WTC11 (cell line): Measurements from ENCODE around the gene ZNF773. TPM values are rescaled to one million over a fixed set of nuclear protein-coding genes. Genes with fewer than 3 reads are reported as not detected.
A peak's percentile ranks its signal among the peaks of the same experiment; 100 is the strongest.
"Not testable (repeated sequence)": the region's sequence is repeated elsewhere in the genome, so short reads cannot be mapped to it uniquely, and the experiment has no call there.

Source experiments
- ATAC-seq: fragments of 200-7000 bp; cut with Tn5 transposase; 2 replicates; pipeline ENCODE4 v1.10.0; 2021; ENCODE audit warnings: mild to moderate bottlenecking, moderate library complexity
- CTCF ChIA-PET: fragments of 300-600 bp; sonication (Branson Sonifier 250); formaldehyde crosslinking; loops from one replicate; lab custom pipeline; 2021; ENCODE audit warnings: antibody characterized with exemption; lab: Charles Lee
- POLR2A ChIA-PET: fragments of 350-600 bp; sonication (Branson Sonifier 250); formaldehyde crosslinking; loops from one replicate; lab custom pipeline; 2021; ENCODE audit warnings: antibody characterized with exemption; lab: Charles Lee
- DNase-seq: peaks from one replicate; pipeline ENCODE4 v3.0.0; 2021; ENCODE audit warnings: low spot score
- H3K27ac Mint-ChIP-seq: 2 replicates; pipeline ENCODE4 v1.8.0; 2021; ENCODE audit warnings: mixed read lengths
- H3K27me3 Mint-ChIP-seq: 2 replicates; pipeline ENCODE4 v1.8.0; 2021; ENCODE audit warnings: low read depth, mild to moderate bottlenecking, moderate library complexity, mixed read lengths
- H3K36me3 Mint-ChIP-seq: 2 replicates; pipeline ENCODE4 v1.8.0; 2021; ENCODE audit warnings: mixed read lengths
- H3K4me1 Mint-ChIP-seq: 2 replicates; pipeline ENCODE4 v1.8.0; 2022; ENCODE audit warnings: mixed read lengths
- H3K4me3 Mint-ChIP-seq: 2 replicates; pipeline ENCODE4 v1.8.0; 2021; ENCODE audit warnings: mild to moderate bottlenecking, moderate library complexity, mixed read lengths
- H3K9me3 Mint-ChIP-seq: 2 replicates; pipeline ENCODE4 v1.8.0; 2021; ENCODE audit warnings: mixed read lengths
- ETV6 ChIP-seq: sonication (generic); formaldehyde crosslinking; IDR thresholded peaks from 2 replicates; pipeline ENCODE4 v1.8.1; 2022; ENCODE audit warnings: mild to moderate bottlenecking, missing genetic modification reagents
- FOXK1 ChIP-seq: sonication (generic); formaldehyde crosslinking; IDR thresholded peaks from 2 replicates; pipeline ENCODE4 v1.8.0; 2022; ENCODE audit warnings: mild to moderate bottlenecking, moderate library complexity, missing genetic modification reagents
- FOXP1 ChIP-seq: sonication (generic); formaldehyde crosslinking; IDR thresholded peaks from 2 replicates; pipeline ENCODE4 v1.8.0; 2022; ENCODE audit warnings: missing genetic modification reagents, mild to moderate bottlenecking, moderate library complexity, borderline replicate concordance
- GABPB1 ChIP-seq: sonication (generic); formaldehyde crosslinking; IDR thresholded peaks from 2 replicates; pipeline ENCODE4 v1.8.1; 2023; ENCODE audit warnings: mild to moderate bottlenecking, missing genetic modification reagents
- MXD4 ChIP-seq: fragments of 250-450 bp; sonication (Bioruptor Pico); IDR thresholded peaks from 2 replicates; pipeline ENCODE4 v1.8.0; 2021; ENCODE audit warnings: mild to moderate bottlenecking, moderate library complexity, borderline replicate concordance
- MYBL2 ChIP-seq: sonication (generic); formaldehyde crosslinking; IDR thresholded peaks from 2 replicates; pipeline ENCODE4 v1.8.1; 2023; ENCODE audit warnings: mild to moderate bottlenecking, moderate library complexity, missing genetic modification reagents
- NFE2L1 ChIP-seq: sonication (generic); formaldehyde crosslinking; IDR thresholded peaks from 2 replicates; pipeline ENCODE4 v1.8.1; 2023; ENCODE audit warnings: missing genetic modification reagents
- NFYB ChIP-seq: sonication (generic); formaldehyde crosslinking; conservative IDR thresholded peaks from 2 replicates; pipeline ENCODE4 v1.8.0; 2022; ENCODE audit warnings: low read depth, missing genetic modification reagents
- NR1H2 ChIP-seq: sonication (generic); formaldehyde crosslinking; IDR thresholded peaks from 2 replicates; pipeline ENCODE4 v1.9.0; 2021; ENCODE audit warnings: mild to moderate bottlenecking, moderate library complexity, missing genetic modification reagents
- NR2C2 ChIP-seq: sonication (generic); formaldehyde crosslinking; IDR thresholded peaks from 2 replicates; pipeline ENCODE4 v1.8.0; 2022; ENCODE audit warnings: mild to moderate bottlenecking, missing genetic modification reagents
- OVOL2 ChIP-seq: fragments of 250-450 bp; sonication (Bioruptor Pico); IDR thresholded peaks from 2 replicates; pipeline ENCODE4 v1.9.0; 2021; ENCODE audit warnings: mild to moderate bottlenecking, borderline replicate concordance
- SOX15 ChIP-seq: fragments of 250-450 bp; sonication (Bioruptor Pico); IDR thresholded peaks from 2 replicates; pipeline ENCODE4 v1.9.0; 2021; ENCODE audit warnings: mild to moderate bottlenecking
- SP1 ChIP-seq: sonication (generic); formaldehyde crosslinking; conservative IDR thresholded peaks from 2 replicates; pipeline ENCODE4 v1.8.1; 2022; ENCODE audit warnings: missing genetic modification reagents
- ZNF416 ChIP-seq: fragments of 250-450 bp; sonication (Bioruptor Pico); IDR thresholded peaks from 2 replicates; pipeline ENCODE4 v1.9.0; 2021; ENCODE audit warnings: mild to moderate bottlenecking, inconsistent platforms
- total RNA-seq: library from RNA; stranded (reverse); gene quantifications from 3 replicates; pipeline ENCODE4 v1.2.3, GENCODE V29; 2021
- TF ChIP-seq, protein P1 (sequence below): sonication (generic); formaldehyde crosslinking; IDR thresholded peaks from 2 replicates; pipeline ENCODE4 v1.8.1; 2022; ENCODE audit warnings: low read depth, missing genetic modification reagents, borderline replicate concordance
- TF ChIP-seq, protein P2 (sequence below): sonication (generic); formaldehyde crosslinking; IDR thresholded peaks from 2 replicates; pipeline ENCODE4 v1.8.1; 2023; ENCODE audit warnings: mild to moderate bottlenecking, moderate library complexity, missing genetic modification reagents
- TF ChIP-seq, protein P3 (sequence below): sonication (generic); formaldehyde crosslinking; conservative IDR thresholded peaks from 2 replicates; pipeline ENCODE4 v1.8.1; 2023; ENCODE audit warnings: mild to moderate bottlenecking, low read depth, missing genetic modification reagents, moderate library complexity
- TF ChIP-seq, protein P4 (sequence below): sonication (generic); formaldehyde crosslinking; IDR thresholded peaks from 2 replicates; pipeline ENCODE4 v1.8.0; 2022; ENCODE audit warnings: mild to moderate bottlenecking, missing genetic modification reagents
- TF ChIP-seq, protein P5 (sequence below): sonication (generic); formaldehyde crosslinking; IDR thresholded peaks from 2 replicates; pipeline ENCODE4 v1.8.0; 2022; ENCODE audit warnings: mild to moderate bottlenecking, missing genetic modification reagents
- TF ChIP-seq, protein P6 (sequence below): sonication (generic); formaldehyde crosslinking; IDR thresholded peaks from 2 replicates; pipeline ENCODE4 v1.8.0; 2023; ENCODE audit warnings: missing genetic modification reagents, mild to moderate bottlenecking, borderline replicate concordance

ZNF773 gene
- total RNA-seq, 1 experiment from 2014 or later: 8.6 TPM

DNA sequence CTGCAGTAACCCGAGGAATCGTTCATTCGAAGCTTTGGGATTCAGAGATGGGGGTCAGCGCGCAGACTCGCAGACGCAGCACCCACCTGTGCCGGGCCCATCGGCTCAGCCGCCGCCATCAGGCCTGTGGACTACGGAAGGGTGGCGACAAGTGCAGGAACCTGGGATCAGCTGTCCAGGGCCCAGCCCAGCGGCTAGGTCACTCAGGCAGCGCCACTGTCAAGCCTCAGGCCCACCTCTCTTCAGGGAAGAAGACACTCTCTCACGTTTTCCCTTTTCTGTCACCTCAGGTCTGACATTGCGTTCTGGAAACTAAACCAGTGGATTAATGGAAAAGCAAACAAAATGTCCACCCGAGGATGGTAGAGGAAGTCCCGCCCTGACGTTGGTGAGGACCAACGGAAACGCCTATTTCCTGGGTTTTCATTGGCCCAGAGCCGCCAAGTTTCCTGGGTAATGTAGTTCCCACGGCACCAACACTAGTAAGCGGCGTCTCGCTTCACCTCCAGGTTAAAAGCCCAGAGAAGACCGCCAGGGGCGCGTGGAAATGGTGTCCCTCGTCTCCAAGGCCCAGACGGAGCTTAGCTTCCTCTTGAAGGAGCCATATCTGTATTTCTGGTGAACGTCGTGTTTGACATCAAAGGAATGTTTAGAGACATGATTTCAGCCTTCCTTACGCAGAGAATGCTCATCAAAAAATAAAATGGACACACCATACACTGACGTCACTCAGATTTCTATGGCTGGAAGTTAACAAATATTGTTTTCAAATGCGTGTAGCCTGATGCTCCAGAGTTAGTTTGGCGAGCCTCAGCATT, 22.3 kb upstream of the ZNF773 start, which contains the start of gene ZNF772 (continued):
- TF ChIP-seq, protein P1, sequence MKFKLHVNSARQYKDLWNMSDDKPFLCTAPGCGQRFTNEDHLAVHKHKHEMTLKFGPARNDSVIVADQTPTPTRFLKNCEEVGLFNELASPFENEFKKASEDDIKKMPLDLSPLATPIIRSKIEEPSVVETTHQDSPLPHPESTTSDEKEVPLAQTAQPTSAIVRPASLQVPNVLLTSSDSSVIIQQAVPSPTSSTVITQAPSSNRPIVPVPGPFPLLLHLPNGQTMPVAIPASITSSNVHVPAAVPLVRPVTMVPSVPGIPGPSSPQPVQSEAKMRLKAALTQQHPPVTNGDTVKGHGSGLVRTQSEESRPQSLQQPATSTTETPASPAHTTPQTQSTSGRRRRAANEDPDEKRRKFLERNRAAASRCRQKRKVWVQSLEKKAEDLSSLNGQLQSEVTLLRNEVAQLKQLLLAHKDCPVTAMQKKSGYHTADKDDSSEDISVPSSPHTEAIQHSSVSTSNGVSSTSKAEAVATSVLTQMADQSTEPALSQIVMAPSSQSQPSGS (CRISPR knock-in tag): no peak
- TF ChIP-seq SOX15 (CRISPR knock-in tag) (no peak), MXD4 (no peak), NR2C2 (CRISPR knock-in tag) (no peak), OVOL2 (no peak), ZNF416 (CRISPR knock-in tag) (no peak), SP1 (CRISPR knock-in tag) (no peak), FOXP1 (CRISPR knock-in tag) (peak; percentile 27; the same call in 1 of the 2 replicates), NR1H2 (CRISPR knock-in tag) (no peak)
- TF ChIP-seq, protein P2, sequence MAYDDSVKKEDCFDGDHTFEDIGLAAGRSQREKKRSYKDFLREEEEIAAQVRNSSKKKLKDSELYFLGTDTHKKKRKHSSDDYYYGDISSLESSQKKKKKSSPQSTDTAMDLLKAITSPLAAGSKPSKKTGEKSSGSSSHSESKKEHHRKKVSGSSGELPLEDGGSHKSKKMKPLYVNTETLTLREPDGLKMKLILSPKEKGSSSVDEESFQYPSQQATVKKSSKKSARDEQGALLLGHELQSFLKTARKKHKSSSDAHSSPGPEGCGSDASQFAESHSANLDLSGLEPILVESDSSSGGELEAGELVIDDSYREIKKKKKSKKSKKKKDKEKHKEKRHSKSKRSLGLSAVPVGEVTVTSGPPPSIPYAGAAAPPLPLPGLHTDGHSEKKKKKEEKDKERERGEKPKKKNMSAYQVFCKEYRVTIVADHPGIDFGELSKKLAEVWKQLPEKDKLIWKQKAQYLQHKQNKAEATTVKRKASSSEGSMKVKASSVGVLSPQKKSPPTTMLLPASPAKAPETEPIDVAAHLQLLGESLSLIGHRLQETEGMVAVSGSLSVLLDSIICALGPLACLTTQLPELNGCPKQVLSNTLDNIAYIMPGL (CRISPR knock-in tag): 0 out of 2 replicates have a peak, but pooled peaks have one; percentile 33
- TF ChIP-seq, protein P3, sequence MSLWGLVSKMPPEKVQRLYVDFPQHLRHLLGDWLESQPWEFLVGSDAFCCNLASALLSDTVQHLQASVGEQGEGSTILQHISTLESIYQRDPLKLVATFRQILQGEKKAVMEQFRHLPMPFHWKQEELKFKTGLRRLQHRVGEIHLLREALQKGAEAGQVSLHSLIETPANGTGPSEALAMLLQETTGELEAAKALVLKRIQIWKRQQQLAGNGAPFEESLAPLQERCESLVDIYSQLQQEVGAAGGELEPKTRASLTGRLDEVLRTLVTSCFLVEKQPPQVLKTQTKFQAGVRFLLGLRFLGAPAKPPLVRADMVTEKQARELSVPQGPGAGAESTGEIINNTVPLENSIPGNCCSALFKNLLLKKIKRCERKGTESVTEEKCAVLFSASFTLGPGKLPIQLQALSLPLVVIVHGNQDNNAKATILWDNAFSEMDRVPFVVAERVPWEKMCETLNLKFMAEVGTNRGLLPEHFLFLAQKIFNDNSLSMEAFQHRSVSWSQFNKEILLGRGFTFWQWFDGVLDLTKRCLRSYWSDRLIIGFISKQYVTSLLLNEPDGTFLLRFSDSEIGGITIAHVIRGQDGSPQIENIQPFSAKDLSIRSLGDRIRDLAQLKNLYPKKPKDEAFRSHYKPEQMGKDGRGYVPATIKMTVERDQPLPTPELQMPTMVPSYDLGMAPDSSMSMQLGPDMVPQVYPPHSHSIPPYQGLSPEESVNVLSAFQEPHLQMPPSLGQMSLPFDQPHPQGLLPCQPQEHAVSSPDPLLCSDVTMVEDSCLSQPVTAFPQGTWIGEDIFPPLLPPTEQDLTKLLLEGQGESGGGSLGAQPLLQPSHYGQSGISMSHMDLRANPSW (CRISPR knock-in tag): no peak
- TF ChIP-seq, protein P4, sequence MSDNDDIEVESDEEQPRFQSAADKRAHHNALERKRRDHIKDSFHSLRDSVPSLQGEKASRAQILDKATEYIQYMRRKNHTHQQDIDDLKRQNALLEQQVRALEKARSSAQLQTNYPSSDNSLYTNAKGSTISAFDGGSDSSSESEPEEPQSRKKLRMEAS (CRISPR knock-in tag): peak; percentile 66

DNA sequence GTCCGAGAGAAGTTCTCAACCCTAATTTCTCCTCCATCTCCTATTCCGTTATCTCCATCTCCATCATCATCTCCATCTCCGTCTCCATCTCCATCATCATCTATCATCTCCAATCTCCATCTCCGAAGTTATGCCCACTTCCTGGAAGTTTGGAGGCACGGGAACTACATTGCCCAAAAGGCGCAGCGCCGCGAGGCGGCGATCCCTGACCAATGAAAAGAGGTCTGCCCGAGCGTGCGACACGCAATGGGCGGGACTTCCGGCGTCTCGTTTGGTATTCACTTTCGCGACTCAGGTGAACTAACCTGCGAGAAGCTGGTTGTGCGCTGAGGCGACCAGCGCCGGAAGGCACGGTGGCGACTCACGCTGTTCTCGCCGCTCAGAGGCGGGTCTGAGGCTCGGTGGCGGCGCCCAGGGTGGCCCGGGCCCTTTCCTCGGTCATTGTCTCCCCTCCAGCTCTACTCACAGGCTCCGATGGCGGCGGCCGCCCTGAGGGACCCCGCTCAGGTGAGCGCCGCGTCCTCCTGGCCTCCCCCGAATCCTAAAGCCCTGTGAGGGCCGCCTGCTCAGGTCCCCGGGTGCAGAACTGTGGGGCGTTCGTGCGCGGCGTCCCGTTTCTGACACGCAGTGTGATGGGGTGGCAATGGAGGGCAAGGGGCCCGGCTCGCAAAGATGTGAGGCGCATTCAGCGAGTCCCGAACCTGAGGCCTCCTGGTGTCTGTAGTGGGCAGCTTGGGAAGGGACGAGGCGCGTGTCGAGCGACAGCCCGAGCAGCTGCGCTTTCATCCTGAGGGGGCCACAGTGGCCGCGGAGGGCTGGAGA, 12.1 kb upstream of the ZNF773 start, which contains the start of gene ZNF419:
TSS of gene ZNF419 (plus strand) at position 274 of the 822 bp plus-strand sequence. CDS start at position 475, 201 bp downstream.
- not testable (repeated sequence) for H3K4me1 Mint-ChIP-seq
- ChIA-PET POLR2A (interaction anchor here (0.6 to 1.0 kb wide), 3 partner anchors 53 to 571 kb away, joined by 4 to 8 read pairs (median 4); partner anchors contain the start of genes ZNF135 and ZNF749), CTCF (interaction anchor here (1.0 kb wide), 2 partner anchors 12 to 221 kb away, joined by 3 read pairs; partner anchors contain the start of genes ZNF154 and ZNF773)
- Mint-ChIP-seq H3K9me3 (peaks cover 26% of the 10 kb centered on the region), H3K27me3 (peaks cover 33% of the 10 kb centered on the region), H3K27ac (peak within 1 kb of the TSS; percentile 46), H3K4me3 (peak within 1 kb of the TSS; percentile 86), H3K36me3 (peaks cover 27% of the 10 kb centered on the region)
- ATAC-seq: peak; percentile 95
- DNase-seq: peak; percentile 98
- TF ChIP-seq, protein P4 (CRISPR knock-in tag): peak; percentile 55; the same call in 1 of the 2 replicates
- TF ChIP-seq, protein P5, sequence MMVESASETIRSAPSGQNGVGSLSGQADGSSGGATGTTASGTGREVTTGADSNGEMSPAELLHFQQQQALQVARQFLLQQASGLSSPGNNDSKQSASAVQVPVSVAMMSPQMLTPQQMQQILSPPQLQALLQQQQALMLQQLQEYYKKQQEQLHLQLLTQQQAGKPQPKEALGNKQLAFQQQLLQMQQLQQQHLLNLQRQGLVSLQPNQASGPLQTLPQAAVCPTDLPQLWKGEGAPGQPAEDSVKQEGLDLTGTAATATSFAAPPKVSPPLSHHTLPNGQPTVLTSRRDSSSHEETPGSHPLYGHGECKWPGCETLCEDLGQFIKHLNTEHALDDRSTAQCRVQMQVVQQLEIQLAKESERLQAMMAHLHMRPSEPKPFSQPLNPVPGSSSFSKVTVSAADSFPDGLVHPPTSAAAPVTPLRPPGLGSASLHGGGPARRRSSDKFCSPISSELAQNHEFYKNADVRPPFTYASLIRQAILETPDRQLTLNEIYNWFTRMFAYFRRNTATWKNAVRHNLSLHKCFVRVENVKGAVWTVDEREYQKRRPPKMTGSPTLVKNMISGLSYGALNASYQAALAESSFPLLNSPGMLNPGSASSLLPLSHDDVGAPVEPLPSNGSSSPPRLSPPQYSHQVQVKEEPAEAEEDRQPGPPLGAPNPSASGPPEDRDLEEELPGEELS (CRISPR knock-in tag): 0 out of 2 replicates have a peak, but pooled peaks have one; percentile 57
- TF ChIP-seq NFYB (CRISPR knock-in tag) (peak; percentile 88), FOXK1 (peak; percentile 58; the same call in 1 of the 2 replicates), ETV6 (0 out of 2 replicates have a peak, but pooled peaks have one; percentile 15), NFE2L1 (CRISPR knock-in tag) (0 out of 2 replicates have a peak, but pooled peaks have one; percentile 17), GABPB1 (CRISPR knock-in tag) (peak; percentile 76; the same call in 1 of the 2 replicates), MYBL2 (peak; percentile 29; the same call in 1 of the 2 replicates), SP1 (CRISPR knock-in tag) (peak; percentile 89)
- TF ChIP-seq, protein P6, sequence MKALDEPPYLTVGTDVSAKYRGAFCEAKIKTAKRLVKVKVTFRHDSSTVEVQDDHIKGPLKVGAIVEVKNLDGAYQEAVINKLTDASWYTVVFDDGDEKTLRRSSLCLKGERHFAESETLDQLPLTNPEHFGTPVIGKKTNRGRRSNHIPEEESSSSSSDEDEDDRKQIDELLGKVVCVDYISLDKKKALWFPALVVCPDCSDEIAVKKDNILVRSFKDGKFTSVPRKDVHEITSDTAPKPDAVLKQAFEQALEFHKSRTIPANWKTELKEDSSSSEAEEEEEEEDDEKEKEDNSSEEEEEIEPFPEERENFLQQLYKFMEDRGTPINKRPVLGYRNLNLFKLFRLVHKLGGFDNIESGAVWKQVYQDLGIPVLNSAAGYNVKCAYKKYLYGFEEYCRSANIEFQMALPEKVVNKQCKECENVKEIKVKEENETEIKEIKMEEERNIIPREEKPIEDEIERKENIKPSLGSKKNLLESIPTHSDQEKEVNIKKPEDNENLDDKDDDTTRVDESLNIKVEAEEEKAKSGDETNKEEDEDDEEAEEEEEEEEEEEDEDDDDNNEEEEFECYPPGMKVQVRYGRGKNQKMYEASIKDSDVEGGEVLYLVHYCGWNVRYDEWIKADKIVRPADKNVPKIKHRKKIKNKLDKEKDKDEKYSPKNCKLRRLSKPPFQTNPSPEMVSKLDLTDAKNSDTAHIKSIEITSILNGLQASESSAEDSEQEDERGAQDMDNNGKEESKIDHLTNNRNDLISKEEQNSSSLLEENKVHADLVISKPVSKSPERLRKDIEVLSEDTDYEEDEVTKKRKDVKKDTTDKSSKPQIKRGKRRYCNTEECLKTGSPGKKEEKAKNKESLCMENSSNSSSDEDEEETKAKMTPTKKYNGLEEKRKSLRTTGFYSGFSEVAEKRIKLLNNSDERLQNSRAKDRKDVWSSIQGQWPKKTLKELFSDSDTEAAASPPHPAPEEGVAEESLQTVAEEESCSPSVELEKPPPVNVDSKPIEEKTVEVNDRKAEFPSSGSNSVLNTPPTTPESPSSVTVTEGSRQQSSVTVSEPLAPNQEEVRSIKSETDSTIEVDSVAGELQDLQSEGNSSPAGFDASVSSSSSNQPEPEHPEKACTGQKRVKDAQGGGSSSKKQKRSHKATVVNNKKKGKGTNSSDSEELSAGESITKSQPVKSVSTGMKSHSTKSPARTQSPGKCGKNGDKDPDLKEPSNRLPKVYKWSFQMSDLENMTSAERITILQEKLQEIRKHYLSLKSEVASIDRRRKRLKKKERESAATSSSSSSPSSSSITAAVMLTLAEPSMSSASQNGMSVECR: 0 out of 2 replicates have a peak, but pooled peaks have one; percentile 31
